HG02610 (cell line): Measurements from ENCODE around the gene INTS7.
A peak's percentile ranks its signal among the peaks of the same experiment; 100 is the strongest.
"Not testable (repeated sequence)": the region's sequence is repeated elsewhere in the genome, so short reads cannot be mapped to it uniquely, and the experiment has no call there.

Experiments used
- ATAC-seq: cut with Tn5 transposase; IDR thresholded peaks from one replicate; pipeline ENCODE4 v1.9.1; 2021; ENCODE audit warnings: mild to moderate bottlenecking, moderate library complexity; ENCODE audit not compliant: unreplicated experiment

INTS7 gene

DNA sequence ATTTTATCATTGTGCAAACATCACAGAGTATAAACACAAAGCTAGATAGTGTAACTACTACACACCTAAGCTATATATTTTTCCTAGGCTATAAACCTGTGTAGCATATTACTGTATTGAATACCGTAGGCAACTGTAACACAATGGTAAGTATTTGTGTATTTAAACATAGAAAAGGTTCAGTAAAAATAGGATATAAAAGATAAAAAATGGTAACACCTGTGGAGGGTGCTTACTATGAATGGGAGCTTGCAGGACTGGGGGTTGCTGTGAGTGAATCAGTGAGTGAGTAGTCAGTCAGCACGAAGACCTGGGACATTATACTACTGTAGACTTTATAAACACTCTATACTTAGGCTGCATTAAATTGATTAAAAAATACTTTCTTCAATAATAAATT is 4.3 kb upstream of the INTS7 start:
- no peak for ATAC-seq

DNA sequence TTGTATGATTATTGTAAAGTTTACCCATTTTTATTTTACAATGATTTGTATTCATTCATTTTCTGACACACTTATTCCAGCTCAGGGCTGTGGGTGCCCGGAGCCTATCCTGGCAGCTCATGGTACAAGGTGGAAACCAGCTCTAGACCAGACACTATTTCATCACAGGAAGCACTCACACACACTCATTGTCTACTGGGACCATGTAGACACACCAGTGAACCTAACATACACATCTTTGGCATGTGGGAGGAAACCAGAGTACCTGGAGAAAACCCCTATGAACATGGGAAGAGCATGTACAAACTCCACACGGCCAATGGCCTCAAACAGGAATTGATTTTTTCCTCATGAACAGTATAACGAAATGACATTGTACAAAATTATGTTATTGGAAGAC is 2.5 kb upstream of the INTS7 start:
- ATAC-seq, result no peak

DNA sequence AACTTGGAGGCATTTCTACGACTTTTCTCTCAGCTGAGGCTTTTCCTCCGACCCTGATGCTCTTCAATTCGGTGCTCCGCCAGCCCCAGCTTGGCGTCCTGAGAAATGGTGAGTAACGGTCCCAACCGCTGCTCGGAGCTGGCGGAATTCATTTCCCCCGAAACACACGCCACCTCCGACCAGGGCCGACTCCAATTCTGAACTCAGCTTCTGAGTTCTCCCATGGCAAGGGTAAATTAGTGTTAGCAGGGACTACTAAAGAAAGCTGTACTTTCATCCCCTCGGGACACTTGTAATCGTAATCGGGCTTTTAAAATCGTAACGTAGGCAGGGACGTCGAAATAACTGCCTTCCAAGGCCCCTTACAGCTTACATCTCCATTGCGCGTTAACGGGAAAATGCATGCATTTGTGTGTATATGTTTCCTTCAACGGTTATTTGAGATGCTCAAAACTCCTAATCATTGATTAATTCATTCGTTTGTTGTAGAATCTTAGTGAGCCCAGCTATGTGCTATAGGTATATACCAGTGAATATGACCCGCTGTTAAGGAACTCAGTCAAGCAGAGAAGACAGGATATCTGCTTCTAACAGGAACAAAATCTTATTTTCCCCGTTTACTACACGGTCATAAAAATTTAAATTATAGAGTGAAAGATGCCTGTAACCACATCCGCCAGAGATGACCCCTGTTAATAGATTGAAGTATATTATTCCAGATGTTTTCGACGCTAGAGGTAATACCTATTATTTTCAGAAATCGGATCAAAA is 663 bp upstream of the INTS7 start:
- ATAC-seq, result peak; percentile 8

DNA sequence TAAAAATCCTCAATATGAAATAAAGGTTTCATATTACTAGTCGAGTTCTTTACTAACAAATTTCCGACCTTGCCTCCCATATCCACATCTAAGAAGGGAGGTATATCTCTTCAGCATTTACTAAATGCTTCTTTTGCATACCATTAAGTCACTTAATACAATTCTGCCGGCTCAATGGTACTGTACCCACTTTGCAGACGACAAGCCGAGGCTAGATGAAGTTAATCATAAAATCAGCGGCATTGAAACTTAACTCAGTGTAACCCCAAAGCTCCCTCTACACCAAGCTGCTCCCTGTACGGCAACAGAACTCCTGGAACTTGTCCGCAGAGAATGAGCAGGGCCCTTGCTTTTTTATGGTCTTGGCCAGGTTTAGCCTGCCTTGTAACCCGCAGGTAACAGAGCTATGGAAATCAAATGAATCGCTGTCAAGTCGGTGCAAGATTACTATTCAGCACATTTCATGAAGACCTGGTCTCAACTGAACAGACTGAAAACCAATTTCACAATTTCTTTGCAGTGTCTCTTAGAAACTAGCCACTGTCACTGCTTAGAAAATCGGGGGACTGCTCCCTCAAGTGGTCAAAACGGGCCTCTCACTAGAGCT is 738 bp downstream of the INTS7 start:
- no peak for ATAC-seq

DNA sequence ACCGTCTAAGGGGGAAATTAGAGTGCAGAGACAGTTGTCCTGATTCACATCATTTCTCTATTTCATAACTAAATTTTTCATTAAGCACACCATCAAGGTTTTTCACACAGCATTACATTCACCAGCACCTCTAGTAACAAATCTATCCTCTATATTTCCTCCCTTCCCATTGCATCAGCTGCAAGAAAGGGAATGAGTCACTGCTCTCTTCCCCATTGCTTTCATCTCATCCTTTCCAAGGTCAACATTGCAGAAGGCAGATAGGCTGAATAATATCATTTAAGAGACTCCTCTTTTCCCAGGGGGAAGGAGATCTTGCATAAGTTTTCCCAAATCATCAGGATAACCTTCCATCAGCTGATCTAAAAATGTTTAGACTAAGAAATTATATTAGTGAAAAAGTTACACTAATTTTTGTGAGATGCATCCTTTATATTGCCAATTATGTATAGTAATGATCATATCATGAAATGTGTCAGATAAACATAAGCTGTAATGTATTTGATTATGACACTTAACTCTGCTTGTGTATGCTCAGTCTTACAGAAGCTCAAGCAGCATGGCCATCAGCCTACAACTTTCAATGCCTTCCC is 4.3 kb downstream of the INTS7 start:
- no peak for ATAC-seq

DNA sequence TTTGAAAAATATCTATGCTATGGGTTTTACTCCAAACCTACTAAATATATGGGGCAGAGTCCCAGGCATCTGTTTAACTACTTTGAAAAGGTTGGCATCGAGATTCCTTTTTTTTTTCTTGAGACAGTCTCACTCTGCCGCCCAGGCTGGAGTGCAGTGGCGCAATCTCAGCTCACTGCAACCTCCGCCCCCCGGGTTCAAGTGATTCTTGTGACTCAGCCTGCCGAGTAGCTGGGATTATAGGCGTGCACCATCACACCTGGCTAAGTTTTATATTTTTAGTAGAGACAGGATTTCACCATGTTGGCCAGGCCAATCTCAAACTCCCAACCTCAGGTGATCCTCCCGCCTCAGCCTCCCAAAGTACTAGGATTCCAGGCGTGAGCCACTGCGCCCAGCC is 7.6 kb downstream of the INTS7 start:
- ATAC-seq, result not testable (repeated sequence)

DNA sequence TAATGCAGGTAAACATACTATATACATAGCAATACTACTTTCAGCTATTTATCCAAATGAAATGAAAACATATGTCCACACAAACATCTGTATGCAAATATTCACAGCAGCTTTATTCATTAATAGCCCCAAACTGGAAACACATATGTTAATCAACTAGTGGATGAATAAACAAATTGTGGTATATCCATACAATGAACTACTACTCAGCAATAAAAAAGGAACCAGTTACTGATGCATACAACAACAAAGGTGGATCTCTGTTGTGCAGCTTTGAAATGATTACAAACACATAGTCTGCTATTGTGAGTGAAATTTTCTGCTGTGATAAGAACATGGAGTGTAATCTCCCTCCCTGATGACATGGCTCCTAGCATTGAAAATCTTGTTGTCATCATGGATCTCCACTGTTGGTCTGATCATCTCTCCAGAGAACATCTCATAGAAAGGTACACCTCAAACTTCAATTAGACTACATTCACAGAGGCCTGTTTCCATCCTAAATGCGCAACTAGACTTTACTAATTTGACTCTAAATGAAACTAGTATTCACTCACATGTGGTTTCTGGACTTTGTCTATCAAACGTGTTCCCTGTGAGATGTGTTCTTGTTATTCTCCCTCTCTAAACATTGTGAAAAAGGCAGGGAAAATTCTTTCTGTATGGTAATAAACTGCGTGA is 10.7 kb downstream of the INTS7 start:
- no peak for ATAC-seq

DNA sequence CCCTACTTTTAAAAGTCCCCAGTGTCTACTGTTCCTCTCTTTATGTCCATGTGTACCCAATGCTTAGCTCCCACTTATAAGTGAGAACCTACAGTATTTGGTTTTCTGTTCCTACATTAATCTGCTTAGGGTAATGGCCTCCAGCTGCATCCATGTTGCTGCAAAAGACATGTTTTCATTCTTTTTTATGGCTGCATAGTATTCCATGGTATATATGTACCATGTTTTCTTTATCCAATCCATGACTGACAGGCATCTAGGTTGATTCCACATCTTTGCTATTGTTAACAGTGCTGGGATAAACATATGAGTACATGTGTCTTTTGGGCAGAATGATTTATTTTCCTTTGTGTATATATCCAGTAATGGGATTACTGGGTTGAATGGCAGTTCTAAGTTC is 12.4 kb downstream of the INTS7 start:
- ATAC-seq, result not testable (repeated sequence)

DNA sequence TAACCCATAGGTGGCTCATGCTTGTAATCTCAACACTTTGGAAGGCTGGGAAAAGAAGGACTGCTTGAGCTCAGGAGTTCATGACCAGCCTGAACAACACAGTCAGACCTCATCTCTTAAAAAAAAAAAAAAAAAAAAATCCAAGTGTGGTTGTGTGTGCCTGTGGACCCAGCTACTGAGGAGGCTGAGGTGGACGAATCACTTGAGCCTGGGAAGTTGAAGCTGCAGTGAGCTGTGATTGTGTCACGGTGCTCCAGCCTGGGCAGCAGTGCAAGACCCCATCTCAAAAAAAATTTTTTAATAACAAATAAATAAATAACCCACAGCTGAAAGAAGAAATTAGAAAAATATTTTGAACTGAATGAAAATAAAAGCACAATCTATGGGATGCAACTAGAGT is 13.8 kb downstream of the INTS7 start:
- no peak for ATAC-seq

DNA sequence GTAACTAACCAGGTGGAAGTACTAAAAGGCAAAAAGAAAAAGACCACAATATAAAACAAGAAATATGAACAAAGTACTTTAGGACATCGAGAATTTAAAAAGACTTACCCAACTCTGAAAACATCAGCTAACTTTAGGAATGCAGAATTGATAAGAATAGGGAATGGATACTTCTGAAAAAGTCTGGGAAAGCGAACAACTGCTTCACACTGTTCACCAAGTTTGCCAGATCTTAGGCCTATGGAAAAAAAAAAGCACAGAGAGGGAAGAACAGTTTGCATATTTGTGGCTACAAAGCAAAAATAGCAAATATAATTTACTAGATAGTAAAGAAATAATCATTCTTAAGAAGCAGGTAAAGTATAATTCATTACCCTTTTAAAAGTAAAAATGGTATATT is 14.4 kb downstream of the INTS7 start:
- no peak for ATAC-seq

DNA sequence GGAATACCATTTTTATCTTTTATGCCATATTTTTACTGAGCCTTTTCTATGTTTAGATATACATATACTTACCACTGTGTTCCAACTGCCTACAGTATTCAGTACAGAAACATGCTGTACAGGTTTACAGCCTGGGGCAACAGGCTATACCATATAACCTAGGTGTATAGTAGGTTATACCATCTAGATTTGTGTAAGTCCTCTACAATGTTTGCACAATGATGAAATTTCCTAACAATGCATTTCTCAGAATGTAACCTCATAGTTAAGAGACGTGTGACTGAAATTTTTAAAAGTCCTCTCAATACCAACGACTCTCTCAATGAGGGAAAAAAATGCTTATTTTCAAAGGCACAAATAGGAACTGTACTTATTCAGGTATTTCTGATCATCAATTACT is 21.7 kb downstream of the INTS7 start:
- no peak for ATAC-seq

DNA sequence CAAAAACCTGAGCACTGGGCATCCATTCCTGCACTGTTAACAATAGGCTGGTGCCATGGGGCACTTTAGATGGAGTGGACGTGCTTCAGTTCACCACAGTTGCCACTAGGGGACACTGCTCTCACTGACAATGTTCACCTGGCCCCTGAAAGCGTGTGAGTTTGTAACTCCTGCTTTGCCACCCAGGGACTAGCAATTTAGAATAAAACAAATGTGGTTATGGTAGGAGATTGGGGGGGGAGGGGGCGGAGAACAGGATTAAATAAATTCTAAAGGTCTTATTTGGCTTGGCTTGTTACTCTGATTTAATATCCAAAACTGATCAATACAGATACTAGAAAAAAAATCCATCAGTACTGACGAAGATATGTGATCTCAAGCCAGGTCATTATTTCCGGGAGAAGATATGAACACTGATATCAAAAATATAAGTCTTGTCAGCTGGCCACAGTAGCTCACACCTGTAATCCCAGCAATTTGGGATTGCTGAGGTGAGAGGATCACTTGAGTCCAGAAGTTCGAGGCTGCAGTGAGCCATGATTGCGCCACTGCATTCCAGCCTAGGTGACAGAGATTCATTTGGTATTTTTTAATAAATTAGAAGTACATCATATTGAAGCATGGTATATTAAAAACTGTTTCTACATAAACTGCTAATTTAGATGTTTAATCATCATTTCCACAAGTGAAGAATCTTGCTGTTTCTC is 23.2 kb downstream of the INTS7 start:
- ATAC-seq, result peak; percentile 83

DNA sequence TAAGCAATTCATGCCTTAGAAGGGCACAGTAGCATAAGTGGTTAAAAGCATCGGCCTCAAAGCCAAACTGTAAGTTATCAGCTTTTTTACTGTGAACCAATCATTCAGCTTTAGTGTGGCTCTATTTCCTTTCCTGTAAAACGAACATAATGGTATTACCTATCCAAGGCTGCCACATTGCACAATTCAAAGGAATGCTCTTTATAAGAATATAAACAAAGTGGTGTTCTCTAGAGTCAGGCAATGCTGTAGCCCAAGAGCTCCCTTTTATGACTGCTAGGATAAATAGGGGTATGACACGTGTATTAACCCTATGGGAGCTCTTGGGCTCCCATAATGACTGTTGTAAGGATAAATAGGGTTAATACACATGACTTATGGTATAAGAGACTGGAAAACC is 25.4 kb downstream of the INTS7 start:
- ATAC-seq, result no peak

DNA sequence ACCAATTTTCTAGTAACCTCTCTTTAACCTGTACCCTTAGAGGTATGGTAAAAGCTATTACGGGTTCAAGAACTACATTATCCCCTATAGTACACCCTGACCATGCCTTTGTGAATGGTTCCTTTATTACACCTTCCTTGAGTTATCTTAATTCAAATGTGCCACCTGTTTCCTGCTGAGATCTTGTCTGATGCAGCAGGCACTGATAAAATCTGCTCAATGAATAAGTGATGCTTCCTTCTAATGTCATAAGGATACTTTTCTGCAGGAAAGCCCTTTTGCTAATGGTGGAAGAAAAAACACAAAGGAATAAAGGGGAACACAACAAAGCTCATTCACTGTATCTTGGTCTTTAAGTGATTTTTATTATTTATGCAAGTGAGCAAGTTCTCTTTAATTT is 25.8 kb downstream of the INTS7 start:
- ATAC-seq, result no peak

DNA sequence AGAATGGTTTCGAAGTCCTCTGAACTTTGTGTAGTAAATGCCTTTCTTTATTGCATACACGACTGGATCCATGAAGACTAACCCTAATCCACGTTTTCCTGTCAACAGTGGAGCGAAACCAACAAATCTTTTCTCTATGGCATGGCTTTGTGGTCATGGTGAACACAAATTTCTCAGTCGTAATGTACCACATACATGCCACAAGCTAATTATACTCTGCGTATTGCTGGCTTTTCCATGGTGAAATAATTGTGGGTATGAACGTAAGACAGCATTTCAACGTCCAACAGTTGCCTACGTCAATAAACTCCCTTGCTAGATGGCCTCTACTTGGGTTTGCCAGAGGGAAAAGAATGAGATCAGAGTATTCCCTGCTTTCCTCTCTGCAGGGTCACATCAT is 27.5 kb downstream of the INTS7 start:
- no peak for ATAC-seq

DNA sequence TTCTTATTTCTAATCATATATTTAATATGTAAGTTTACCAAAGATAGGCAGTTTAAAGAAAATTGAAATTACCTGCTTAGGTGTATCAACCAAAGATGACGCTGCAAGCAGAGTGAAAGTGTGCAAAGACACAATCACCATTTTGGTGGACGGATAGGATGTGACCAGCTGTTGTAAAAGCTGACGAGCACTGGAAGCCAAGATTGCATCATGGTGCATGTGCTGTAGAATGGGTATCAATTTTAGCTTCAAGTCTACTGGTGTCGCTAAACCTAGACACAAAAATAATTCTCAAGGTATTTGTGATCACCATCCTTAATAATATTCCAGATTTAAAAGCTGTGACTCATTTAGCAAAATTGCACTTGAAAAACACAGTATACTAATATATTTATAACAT is 28.2 kb downstream of the INTS7 start:
- ATAC-seq, result no peak

DNA sequence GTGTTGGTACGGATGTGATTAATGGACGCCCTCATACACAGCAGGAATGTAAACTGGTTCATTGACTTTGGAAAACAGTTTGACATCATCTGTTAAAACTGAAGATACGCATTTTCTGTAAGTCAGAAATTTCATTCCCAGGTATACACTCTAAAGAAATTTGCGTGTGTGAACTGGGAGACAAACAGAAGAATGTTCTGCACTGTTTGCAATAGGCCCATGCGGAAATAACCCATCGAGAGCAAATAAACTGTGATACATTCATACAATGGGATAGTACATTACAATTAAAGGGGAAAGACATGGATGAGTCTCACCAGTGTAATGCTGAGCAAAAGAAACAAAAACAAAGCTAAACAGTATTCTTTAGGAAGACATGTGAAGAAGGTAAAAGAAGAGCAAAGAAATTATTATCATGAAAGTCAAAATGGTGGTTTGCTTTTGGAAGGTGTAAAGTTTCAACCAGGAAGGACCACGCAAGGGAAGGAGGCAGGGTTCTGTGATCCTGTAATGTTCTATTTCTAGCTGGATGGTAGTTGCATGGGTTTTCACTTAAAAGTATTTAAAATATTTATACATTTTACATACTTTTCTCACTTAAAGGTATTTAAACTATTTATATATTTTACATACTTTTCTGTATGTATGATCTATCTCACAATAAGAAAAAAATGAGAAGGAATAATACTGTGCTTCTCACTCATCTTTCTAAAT is 30.3 kb downstream of the INTS7 start:
- ATAC-seq, result no peak

DNA sequence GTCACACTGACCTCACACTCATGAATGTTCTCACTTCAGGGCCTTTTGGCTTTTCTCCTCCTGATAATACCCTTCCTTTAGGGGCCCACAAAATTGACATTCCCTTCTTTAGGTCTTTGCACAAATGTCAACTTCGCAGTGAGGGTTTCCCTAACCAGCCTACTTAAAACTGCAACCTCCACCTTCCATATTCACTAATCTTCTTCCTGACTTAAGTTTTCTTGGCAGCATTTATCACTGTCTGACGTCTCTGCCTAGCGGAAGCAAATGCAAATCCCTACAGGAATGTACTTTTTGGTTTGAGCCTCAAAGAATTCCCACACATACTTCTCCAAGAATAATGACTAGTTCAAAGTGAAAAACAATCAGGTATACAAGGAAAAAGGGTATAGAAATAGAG is 32.8 kb downstream of the INTS7 start:
- ATAC-seq, result no peak

DNA sequence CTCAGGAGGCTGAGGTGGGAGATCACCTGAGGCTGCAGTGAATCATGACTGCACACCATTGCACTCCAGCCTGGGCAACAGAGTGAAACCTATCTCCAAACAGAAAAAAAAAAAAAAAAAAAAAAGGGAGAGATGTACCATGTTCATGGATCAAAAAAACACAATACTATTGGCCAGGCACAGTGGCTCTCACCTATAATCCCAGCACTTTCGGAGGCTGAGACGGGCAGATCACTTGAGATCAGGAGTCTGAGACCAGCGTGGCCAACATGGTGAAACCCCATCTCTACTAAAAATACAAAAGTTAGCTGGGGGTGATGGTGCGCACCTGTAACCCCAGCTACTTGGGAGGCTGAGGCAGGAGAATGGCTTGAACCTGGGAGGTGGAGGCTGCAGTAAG is 37.9 kb downstream of the INTS7 start:
- not testable (repeated sequence) for ATAC-seq

DNA sequence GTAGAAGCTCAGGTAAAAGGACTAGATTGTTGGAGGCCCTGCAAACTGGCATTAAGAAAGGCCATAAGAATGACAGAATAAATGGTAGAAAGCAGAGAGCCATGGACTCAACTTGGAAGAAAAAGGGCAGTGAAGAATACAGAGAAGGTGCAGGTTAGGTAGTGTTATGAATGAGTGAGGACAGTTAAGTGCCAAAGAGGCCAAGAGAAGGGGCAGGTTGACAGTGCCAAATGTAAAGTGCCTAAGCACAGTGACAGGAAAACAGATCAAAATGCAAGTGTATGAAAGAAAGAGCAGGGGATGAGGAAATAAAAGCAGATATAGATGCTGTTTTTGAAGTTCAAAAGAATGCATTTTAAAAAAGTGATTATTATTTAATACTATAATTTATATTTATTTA is 43.7 kb downstream of the INTS7 start:
- no peak for ATAC-seq
